LNCAP (cell line): Measurements from ENCODE around the gene FXYD5.

Source experiments
- CTCF ChIP-seq: fragments of 450-650 bp; IDR thresholded peaks from 2 replicates; pipeline ENCODE4 v1.5.1; 2017; ENCODE audit warnings: mild to moderate bottlenecking

FXYD5 gene

GRCh38 chr19:35154525-35155406 lies at the start of gene FXYD5:
Gene FXYD5, plus strand, starts transcription at chr19:35154735. Its CDS starts 816 bp downstream, at chr19:35155551.
- TF ChIP-seq CTCF = no peak

GRCh38 chr19:35105047-35105410 lies 49.5 kb upstream of the FXYD5 start:
- TF ChIP-seq CTCF = no peak

GRCh38 chr19:35105411-35106290 lies 48.9 kb upstream of the FXYD5 start:
- no peak for TF ChIP-seq CTCF

- no peak for TF ChIP-seq CTCF
Observed at GRCh38 chr19:35106291-35106583, 48.3 kb upstream of the FXYD5 start.

GRCh38 chr19:35106898-35107541 lies 47.5 kb upstream of the FXYD5 start:
- TF ChIP-seq CTCF = no peak

GRCh38 chr19:35107545-35107944 lies 47.0 kb upstream of the FXYD5 start:
- TF ChIP-seq CTCF = no peak

GRCh38 chr19:35108730-35109129 lies 45.8 kb upstream of the FXYD5 start:
- no peak for TF ChIP-seq CTCF
